ENCODE measurements around the gene CBLN2.

GRCh38 chr18:72584787-72585186 is 40.6 kb upstream of the CBLN2 start:
- TF ChIP-seq CTCF (IDR thresholded peaks at IDR 0.05) (no peak), EP300 (IDR thresholded peaks at IDR 0.05) (no peak)
